Stimulated activated CD8-positive, alpha-beta memory T cell treated with anti-CD3 and anti-CD28 coated beads, Interleukin-7, amount 100 ng/mL, for 24 hours (primary cell): ENCODE data around the gene CCM2.

Experiments
- DNase-seq: peaks from one replicate; pipeline ENCODE4 v3.0.0-alpha.2; 2020; ENCODE audit warnings: low read depth

CCM2 gene

DNA sequence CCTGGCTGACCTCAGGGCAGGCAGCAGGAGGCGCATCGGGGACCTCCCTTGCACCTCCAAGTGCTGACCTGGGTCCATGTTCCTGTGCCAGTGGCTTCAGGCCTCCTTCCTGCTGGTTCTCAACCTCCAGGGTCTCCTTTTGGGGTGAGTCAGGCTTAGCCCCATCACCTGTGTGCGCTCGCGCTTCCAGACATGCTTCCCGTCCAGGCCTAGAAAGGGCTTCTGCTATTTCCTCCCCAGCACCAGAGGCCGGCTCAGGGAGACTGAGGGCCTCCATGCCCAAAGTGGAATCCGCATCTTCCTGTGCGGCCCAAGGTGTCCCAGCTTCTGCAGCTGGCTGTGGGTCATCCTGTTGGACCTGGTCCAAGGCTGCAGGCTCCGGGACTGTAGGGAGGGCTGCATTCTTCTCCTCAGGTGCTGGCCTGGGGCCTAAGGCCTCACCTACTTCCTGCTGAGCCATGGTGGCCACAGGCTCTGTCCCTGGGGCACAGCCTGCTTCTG, 82.9 kb downstream of the CCM2 start:
- DNase-seq, result no peak

GRCh38 chr7:45084336-45084735, 84.3 kb downstream of the CCM2 start:
- DNase-seq, result no peak

DNA sequence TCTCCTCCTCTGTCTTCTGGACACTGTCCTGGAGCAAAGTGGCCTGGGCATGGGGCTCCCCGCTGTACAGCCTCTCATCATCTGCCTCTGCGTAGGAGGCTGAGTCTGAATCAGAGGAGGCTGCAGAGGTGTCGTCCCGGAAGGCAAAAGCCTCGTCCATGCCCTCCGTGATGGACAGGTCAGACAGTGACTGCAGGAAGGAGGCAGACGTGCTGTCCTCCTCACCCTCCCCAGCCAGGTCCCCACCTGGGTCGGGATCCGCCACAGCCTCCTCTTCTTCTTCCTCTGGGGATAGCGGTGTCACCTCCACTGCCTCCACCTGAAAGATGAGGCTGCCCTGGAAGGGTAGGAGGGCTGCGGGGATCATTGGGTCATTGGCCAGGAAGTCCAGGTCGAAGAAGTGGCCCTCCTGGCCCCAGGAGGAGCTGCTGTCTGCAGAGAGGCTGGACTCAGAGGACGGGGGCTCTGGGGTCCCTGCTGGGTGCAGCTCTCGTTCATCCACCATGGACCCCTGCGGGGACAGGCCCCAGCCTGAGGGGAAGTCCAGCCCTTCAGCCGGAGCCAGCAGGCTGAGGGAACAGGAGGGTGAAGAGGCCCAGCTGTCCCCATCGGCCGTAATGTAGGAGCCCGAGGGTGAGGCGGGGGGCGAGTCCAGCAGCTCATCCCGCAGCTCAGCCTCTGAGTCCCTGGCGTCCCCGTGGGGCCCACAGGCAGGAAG, 85.1 kb downstream of the CCM2 start:
- DNase-seq, result no peak

GRCh38 chr7:45085619-45086200, 85.7 kb downstream of the CCM2 start:
- DNase-seq, result no peak

- DNase-seq, result no peak
These were observed 86.5 kb downstream of the CCM2 start for GRCh38 chr7:45086331-45087065.

GRCh38 chr7:45087301-45088145, 87.5 kb downstream of the CCM2 start:
- no peak for DNase-seq

- no peak for DNase-seq
These were observed 88.2 kb downstream of the CCM2 start for GRCh38 chr7:45088146-45088701.

DNA sequence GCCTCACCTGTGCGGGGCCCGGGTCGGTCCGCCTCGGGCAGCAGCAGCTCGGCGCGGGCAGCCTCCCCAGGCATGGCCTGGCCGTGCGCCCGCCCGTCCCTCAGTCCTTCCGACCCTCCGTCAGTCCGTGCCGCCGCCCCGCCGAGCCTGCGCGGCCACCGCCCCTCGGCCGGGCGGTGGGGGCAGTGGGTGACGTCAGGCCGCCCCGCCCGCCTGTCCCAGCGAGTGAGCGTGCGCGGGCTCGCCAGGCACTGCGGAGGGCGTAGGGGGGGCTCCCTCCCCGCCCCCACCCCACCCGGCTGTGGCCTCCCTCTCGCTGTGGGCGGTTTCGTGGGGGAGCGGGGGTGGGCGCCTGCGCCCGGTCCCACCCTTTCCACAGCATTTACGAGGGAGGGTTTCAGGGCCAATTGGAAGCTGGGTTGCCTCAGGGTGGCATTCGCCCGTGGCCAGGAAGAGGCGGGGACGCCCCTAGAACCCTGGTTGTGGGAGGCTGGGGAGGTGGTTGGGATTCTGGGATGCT, 88.9 kb downstream of the CCM2 start, which contains the start of gene NACAD:
Gene NACAD, minus strand, starts transcription at position 149 of the 520 bp plus-strand sequence. Its CDS starts 75 bp downstream, at position 74.
- DNase-seq, result no peak

DNA sequence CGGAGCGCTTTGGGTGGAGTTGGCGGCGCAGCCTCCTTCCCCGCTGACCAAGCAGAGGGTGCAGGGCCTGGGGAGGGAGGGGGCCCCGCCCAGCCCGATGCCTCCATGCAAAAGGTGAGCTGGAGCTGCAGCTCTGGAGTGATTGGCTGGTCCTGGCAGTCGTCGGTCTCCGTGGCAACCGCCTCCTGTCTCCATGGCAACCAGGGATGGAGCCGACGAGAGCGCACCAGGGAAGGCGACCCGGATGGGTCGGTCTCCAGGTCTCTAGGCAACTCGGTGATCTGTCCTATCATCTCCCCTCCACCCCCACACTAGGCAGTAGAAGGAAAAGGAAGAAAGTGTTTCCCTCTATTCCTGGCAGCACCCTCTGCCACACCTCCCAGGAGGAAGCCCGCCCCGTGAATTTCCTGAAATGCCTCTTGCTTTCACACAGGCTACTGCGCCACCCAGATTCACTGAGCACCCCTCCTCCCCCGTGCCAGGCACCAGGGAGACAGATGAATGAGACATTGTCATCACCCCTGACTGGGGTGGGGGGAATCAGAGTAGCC, 89.4 kb downstream of the CCM2 start:
- peak; percentile 38 for DNase-seq

DNA sequence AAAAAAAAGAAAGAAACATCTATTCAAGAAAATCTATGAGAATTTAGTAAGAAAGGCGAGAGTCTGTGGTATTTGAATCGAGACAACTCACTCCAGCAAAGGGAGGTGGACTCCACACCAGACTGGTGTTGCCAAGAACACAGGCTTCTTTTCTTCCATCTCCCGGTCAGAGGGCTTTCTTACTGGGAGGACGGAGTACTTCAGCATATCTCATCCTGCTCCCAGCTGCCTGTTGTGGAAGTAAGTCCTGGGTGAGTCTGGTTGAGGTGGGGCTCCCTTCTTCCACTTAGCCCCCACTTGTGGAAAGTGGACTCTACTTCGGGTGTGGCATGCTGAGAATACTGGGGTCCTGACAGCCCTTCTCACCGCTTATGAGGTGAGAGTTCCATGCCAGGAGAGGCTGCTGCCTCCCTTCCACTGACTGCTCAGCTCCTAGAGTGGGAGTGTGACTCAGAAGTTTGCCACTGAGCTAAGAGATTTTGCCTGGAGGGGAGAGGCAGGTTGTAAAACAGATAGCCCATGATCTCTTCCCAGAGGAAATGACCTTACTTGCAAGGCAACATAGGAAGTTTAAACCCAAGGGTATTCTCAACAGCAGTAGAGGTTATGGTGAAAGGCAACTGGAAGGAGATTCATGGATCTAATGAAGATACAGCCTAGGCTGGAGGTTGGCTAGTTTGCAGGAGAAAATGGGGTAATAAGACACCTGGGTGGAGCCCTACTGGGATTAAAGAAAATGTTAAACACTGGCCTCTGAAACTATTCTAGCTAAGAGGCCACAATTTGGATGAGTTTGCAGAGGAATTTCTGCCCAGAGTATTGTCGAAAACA, 92.3 kb downstream of the CCM2 start:
- DNase-seq, result no peak

GRCh38 chr7:45092931-45093235, 92.9 kb downstream of the CCM2 start:
- no peak for DNase-seq

GRCh38 chr7:45098983-45099839, 99.2 kb downstream of the CCM2 start:
- no peak for DNase-seq

DNA sequence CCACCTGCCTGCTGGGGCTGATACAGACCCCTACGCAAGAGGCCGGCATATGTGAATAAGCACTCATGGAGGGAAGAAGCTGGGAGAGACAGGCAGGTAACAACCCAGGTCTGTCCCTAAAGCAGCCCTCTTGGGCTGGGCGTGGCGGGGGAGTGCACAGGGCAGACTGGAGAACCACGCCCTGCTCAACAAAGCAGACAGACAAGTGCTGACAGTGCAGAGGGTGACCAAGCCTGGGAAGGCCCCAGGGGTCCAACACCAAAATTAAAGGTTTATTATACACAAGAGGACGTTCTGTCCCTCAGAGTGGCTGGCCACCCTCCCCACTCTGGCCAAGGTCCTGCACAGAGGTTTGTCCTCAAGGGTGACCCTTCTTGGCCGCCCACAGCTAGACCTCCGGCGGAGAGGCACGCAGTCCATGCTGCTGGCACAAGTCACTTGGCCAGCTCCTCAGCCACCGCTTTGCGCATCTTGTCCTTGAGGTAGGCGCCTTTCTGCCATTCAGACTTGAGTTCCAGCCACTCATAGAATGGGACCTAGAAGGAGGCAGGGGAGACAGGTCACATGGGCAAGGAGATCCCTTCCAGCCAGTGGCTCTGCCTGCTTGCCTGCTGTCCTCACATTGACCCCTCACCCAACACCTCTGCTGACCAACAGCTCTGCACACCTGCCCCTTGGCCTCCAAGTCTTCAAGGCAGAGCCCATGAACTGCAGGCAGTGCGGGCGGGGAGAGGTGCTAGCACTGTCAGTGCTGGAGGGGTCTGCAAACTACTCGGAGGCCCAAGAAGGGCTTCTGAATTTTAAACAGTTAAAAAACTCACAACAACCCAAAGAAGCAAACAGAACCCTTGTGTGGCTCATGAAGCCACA, 100.1 kb downstream of the CCM2 start:
- DNase-seq, result no peak

- no peak for DNase-seq
These were observed 100.9 kb downstream of the CCM2 start for GRCh38 chr7:45100761-45101480.

- DNase-seq, result no peak
These were observed 101.7 kb downstream of the CCM2 start for GRCh38 chr7:45101748-45102147.

- DNase-seq, result no peak
These were observed 103.0 kb downstream of the CCM2 start for GRCh38 chr7:45102785-45103712.
